GM18517 (cell line): ENCODE results near the gene TNFRSF9.
"Not testable (repeated sequence)": the region's sequence is repeated elsewhere in the genome, so short reads cannot be mapped to it uniquely, and the experiment has no call there.

Experiments
- ATAC-seq: cut with Tn5 transposase; IDR thresholded peaks from one replicate; pipeline ENCODE4 v1.9.1; 2021; ENCODE audit warnings: mild to moderate bottlenecking, moderate library complexity; ENCODE audit not compliant: unreplicated experiment

Gene TNFRSF9

GRCh38 chr1:7921796-7922195 is 18.8 kb downstream of the TNFRSF9 start:
- no peak for ATAC-seq

- ATAC-seq, result no peak
Measured at GRCh38 chr1:7919880-7920279, 20.8 kb downstream of the TNFRSF9 start.

- not testable (repeated sequence) for ATAC-seq
Measured at GRCh38 chr1:7917971-7918370, 22.7 kb downstream of the TNFRSF9 start.

GRCh38 chr1:7916501-7916830 is 24.2 kb downstream of the TNFRSF9 start:
- no peak for ATAC-seq

- no peak for ATAC-seq
Measured at GRCh38 chr1:7915826-7916500, 24.7 kb downstream of the TNFRSF9 start.

- ATAC-seq, result no peak
Measured at GRCh38 chr1:7912743-7913557, 27.7 kb downstream of the TNFRSF9 start.

GRCh38 chr1:7912145-7912544 is 28.5 kb downstream of the TNFRSF9 start:
- ATAC-seq, result no peak

- ATAC-seq, result no peak
Measured at GRCh38 chr1:7905262-7905661, 35.4 kb downstream of the TNFRSF9 start.

- no peak for ATAC-seq
Measured at GRCh38 chr1:7902478-7903085, 38.1 kb downstream of the TNFRSF9 start.

- no peak for ATAC-seq
Measured at GRCh38 chr1:7899741-7900140, 40.9 kb downstream of the TNFRSF9 start.

- ATAC-seq, result no peak
Measured at GRCh38 chr1:7898962-7899361, 41.7 kb downstream of the TNFRSF9 start.

- ATAC-seq, result no peak
Measured at GRCh38 chr1:7896994-7897393, 43.6 kb downstream of the TNFRSF9 start.

GRCh38 chr1:7893529-7894180 is 47.0 kb downstream of the TNFRSF9 start:
- no peak for ATAC-seq

GRCh38 chr1:7891804-7892203 is 48.8 kb downstream of the TNFRSF9 start:
- ATAC-seq, result no peak

- ATAC-seq, result no peak
Measured at GRCh38 chr1:7890853-7891252, 49.8 kb downstream of the TNFRSF9 start.

- ATAC-seq, result no peak
Measured at GRCh38 chr1:7888248-7889081, 52.2 kb downstream of the TNFRSF9 start.

- no peak for ATAC-seq
Measured at GRCh38 chr1:7886405-7886745, 54.3 kb downstream of the TNFRSF9 start.

GRCh38 chr1:7885513-7886404 is 54.9 kb downstream of the TNFRSF9 start:
- ATAC-seq, result no peak

- ATAC-seq, result no peak
Measured at GRCh38 chr1:7884757-7885156, 55.9 kb downstream of the TNFRSF9 start.

- ATAC-seq, result no peak
Measured at GRCh38 chr1:7879228-7879627, 61.4 kb downstream of the TNFRSF9 start.
